CD4-positive, alpha-beta memory T cell (primary cell): ENCODE measurements around the gene GP9. TPM values are rescaled to one million over a fixed set of nuclear protein-coding genes. Genes with fewer than 3 reads are reported as not detected.
"Not testable (repeated sequence)": the region's sequence is repeated elsewhere in the genome, so short reads cannot be mapped to it uniquely, and the experiment has no call there.

ENCODE experiments used
- CTCF ChIA-PET: fragments of 350-600 bp; sonication (Branson Sonifier 250); formaldehyde crosslinking; loops from one replicate; lab custom pipeline; 2021; ENCODE audit warnings: inconsistent platforms; ENCODE audit not compliant: partially characterized antibody; lab: Charles Lee
- POLR2A ChIA-PET: fragments of 350-600 bp; sonication (Branson Sonifier 250); formaldehyde crosslinking; loops from one replicate; lab custom pipeline; 2021; ENCODE audit not compliant: partially characterized antibody; lab: Charles Lee
- DNase-seq, 5 donors: peaks; one replicate each; pipeline versions ENCODE4 v3.0.0 to v3.0.0-alpha.2; 2020 to 2022; ENCODE audit warnings: mixed read lengths in 1 of 5
- H3K27ac ChIP-seq: one replicate; pipeline ENCODE4 v1.7.0; 2013; ENCODE audit warnings: low read depth, low read length
- H3K27me3 ChIP-seq: 2 replicates; pipeline ENCODE4 v1.7.0; 2013; ENCODE audit warnings: mild to moderate bottlenecking, low read length, moderate library complexity; ENCODE audit not compliant: insufficient read depth
- H3K36me3 ChIP-seq: 2 replicates; pipeline ENCODE4 v1.7.0; 2013; ENCODE audit warnings: mild to moderate bottlenecking, low read length, moderate library complexity; ENCODE audit not compliant: insufficient read depth
- H3K4me1 ChIP-seq: 2 replicates; pipeline ENCODE4 v1.7.0; 2013; ENCODE audit warnings: mild to moderate bottlenecking, low read length, moderate library complexity; ENCODE audit not compliant: insufficient read depth
- H3K4me3 ChIP-seq, 2 donors: one replicate each; pipeline ENCODE4 v1.7.0; 2013; ENCODE audit warnings: low read length in 2 of 2, mild to moderate bottlenecking in 1 of 2
- H3K9me3 ChIP-seq, 2 donors: one replicate each; pipeline ENCODE4 v1.7.0; 2013; ENCODE audit warnings: low read length in 2 of 2, control low read depth in 1 of 2; ENCODE audit not compliant: control insufficient read depth in 1 of 2
- H3K27ac Mint-ChIP-seq, 7 donors: one replicate each; pipeline ENCODE4 v1.8.0; 2020 to 2021; ENCODE audit warnings: mixed read lengths in 7 of 7, mild to moderate bottlenecking in 6 of 7, inconsistent platforms in 3 of 7, moderate library complexity in 3 of 7
- H3K27me3 Mint-ChIP-seq, 2 donors: one replicate each; pipeline ENCODE4 v1.8.0; 2020 to 2021; ENCODE audit warnings: mixed read lengths in 2 of 2
- H3K36me3 Mint-ChIP-seq, 2 donors: one replicate each; pipeline ENCODE4 v1.8.0; 2020 to 2021; ENCODE audit warnings: mixed read lengths in 2 of 2, inconsistent platforms in 1 of 2, mild to moderate bottlenecking in 1 of 2
- H3K4me1 Mint-ChIP-seq, 4 donors: one replicate each; pipeline ENCODE4 v1.8.0; 2020 to 2021; ENCODE audit warnings: mixed read lengths in 4 of 4, mild to moderate bottlenecking in 1 of 4
- H3K4me3 Mint-ChIP-seq, 8 donors: one replicate each; pipeline ENCODE4 v1.8.0; 2020 to 2021; ENCODE audit warnings: mixed read lengths in 8 of 8, mild to moderate bottlenecking in 7 of 8, moderate library complexity in 6 of 8, inconsistent platforms in 3 of 8
- H3K9me3 Mint-ChIP-seq, 8 donors: one replicate each; pipeline ENCODE4 v1.8.0; 2020 to 2021; ENCODE audit warnings: mixed read lengths in 8 of 8, mild to moderate bottlenecking in 5 of 8, inconsistent platforms in 3 of 8, moderate library complexity in 1 of 8
- intact Hi-C: fragments of 100-400 bp; cut with micrococcal nuclease; formaldehyde crosslinking; loops from one replicate; pipeline ENCODE4 v1.15.1; 2023
- polyA plus RNA-seq, 2 donors: library from polyadenylated mRNA; unstranded; fragments of 300-500 nt; fragmentation: Illumina TruSeq; gene quantifications; one replicate each; pipeline ENCODE4 v1.2.3, GENCODE V29; 2021
- total RNA-seq, 2 experiments: library from RNA; stranded (reverse); gene quantifications; one replicate each; pipeline ENCODE4 v1.2.3, GENCODE V29; 2021

Gene GP9
- total and polyA plus RNA-seq, 4 experiments from 2014 or later, result not detected

DNA sequence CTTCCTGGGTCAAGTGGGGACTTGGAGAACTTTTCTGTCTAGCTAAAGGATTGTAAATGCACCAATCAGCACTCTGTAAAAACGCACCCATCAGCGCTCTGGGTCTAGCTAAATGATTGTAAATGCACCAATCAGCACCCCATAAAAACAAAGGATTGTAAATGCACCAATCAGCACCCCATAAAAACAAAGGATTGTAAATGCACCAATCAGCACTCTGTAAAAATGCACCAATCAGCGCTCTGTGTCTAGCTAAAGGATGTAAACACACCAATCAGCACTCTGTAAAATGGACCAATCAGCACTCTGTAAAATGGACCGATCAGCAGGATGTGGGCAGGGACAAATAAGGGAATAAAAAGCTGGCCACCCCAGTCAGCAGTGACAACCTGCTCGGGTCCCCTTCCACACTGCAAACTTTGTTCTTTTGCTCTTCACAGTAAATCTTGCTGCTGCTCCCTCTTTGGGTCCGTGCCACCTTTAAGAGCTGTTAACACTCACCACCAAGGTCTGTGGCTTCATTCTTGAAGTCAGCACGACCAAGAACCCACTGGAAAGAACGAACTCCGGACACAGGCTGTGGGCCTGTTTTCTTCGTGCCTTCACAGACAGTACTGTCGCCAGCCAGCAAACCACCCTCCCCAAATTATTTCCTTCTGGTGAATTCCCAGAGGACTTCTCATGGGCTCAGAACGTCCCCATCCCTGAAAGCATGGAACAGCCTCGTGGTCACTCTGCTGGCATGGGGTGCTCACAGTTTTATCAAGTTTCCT, 8.9 kb downstream of the GP9 start:
- Mint-ChIP-seq H3K4me3 (peak overlapping the region in 3 of 8 donors; percentile 63 to 74 (median 67)), H3K27me3 (peaks cover 3 to 10% of the 10 kb centered on the region in 2 donors)
- H3K4me3 ChIP-seq, H3K27ac Mint-ChIP-seq, H3K27ac ChIP-seq, H3K27me3 ChIP-seq, H3K4me1 ChIP-seq, H3K4me1 Mint-ChIP-seq, intact Hi-C loops, H3K36me3 Mint-ChIP-seq, DNase-seq, H3K36me3 ChIP-seq, H3K9me3 Mint-ChIP-seq, H3K9me3 ChIP-seq: not testable (repeated sequence)
- ChIA-PET CTCF (interaction anchor here (0.6 to 5.4 kb wide), 11 partner anchors 11 to 176 kb away, joined by 3 to 47 read pairs (median 5); no protein-coding TSS in a partner anchor), POLR2A (interaction anchor here (1.0 to 1.8 kb wide), 7 partner anchors 16 to 389 kb away, joined by 3 to 9 read pairs (median 5); partner anchors contain the start of gene RAB43)

DNA sequence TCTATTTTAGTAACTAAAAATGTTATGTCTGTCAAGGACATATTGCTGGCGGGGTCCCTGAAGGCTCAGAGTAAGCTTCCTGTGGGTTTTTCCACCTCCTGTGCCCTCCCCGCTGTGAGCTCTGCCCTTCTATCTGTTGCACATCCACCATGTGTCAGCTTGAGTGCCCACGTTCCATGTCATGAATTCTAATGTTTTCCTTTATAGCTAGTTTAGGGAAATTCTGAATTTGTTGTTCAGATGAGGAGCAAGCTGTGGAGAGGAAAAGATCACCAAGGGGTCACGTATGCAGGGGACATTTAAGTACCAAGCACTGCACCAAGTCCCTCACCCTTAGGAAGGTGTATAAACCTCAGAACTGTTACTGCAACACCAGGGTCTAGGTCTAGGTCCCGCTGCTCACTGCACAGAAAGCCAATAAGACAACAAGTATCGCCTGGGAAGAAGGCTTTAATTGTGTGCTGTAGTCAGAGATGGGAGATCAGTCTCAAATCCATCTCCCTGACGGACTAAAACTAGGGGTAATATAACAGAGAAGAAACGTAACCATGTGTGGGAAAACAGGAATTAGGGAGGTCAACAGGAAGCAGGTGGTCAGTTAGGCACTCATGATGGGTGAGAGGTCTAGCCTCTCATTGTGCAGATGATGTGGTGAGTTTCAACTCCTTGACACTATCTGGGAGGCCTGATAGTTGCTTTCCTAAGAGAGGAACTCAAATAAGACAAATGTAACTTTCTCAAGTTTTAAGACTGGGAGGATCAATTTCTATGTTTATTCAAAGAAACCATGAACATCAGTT, 9.7 kb downstream of the GP9 start:
- ChIA-PET CTCF (interaction anchor here (2.2 to 5.4 kb wide), 3 partner anchors 17 to 176 kb away, joined by 10 to 47 read pairs (median 13); no protein-coding TSS in a partner anchor), POLR2A (interaction anchor here (0.7 kb wide), 1 partner anchor 207 kb away, joined by 3 read pairs; no protein-coding TSS in a partner anchor)
- no peak overlapping the region for H3K4me3 Mint-ChIP-seq
- Histone ChIP-seq H3K36me3 (no peaks in the 10 kb centered on the region), H3K4me3 (no peak overlapping the region), H3K27me3 (no peaks in the 10 kb centered on the region), H3K27ac (no peak overlapping the region), H3K4me1 (no peaks in the 10 kb centered on the region), H3K9me3 (no peaks in the 10 kb centered on the region)
- H3K27me3 Mint-ChIP-seq, result peaks cover 3 to 10% of the 10 kb centered on the region in 2 donors
- H3K4me1 Mint-ChIP-seq, result peaks cover 0 to 5% (median 3%) of the 10 kb centered on the region in 4 donors
- H3K27ac Mint-ChIP-seq, result no peak overlapping the region
- peaks cover 0 to 2% (median 0%) of the 10 kb centered on the region in 8 donors for H3K9me3 Mint-ChIP-seq
- no peak for DNase-seq
- intact Hi-C loops, result no loop called here
- H3K36me3 Mint-ChIP-seq, result no peaks in the 10 kb centered on the region

DNA sequence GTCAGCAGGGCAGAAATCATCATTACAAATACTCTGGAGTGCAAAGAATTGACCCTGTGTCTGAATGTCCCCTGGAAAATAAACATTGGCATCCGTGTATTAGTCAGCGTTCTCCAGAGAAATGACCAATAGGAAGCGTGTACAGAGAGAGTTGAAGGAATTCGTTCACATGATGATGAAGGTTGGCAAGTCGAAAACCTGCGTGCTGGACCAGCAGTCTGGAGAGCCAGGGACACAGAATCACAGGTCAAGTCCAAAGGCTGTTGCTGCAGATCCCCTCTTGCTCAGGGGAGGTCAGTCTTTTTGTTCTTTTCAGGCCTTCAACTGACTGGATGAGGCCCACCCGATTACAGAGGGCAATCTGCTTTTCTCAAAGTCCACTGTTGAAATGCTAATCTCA, 16.6 kb downstream of the GP9 start:
- no peak overlapping the region for H3K4me3 Mint-ChIP-seq
- peaks cover 0 to 2% (median 0%) of the 10 kb centered on the region in 8 donors for H3K9me3 Mint-ChIP-seq
- POLR2A ChIA-PET, result no interaction called here
- no peaks in the 10 kb centered on the region for H3K36me3 Mint-ChIP-seq
- H3K36me3 ChIP-seq, result no peaks in the 10 kb centered on the region
- no peaks in the 10 kb centered on the region for H3K4me1 ChIP-seq
- H3K4me1 Mint-ChIP-seq, result peaks cover 0 to 4% (median 2%) of the 10 kb centered on the region in 4 donors
- no peaks in the 10 kb centered on the region for H3K27me3 ChIP-seq
- no peaks in the 10 kb centered on the region for H3K9me3 ChIP-seq
- no peak overlapping the region for H3K27ac ChIP-seq
- DNase-seq, result no peak
- peak overlapping the region in 1 of 7 donors; percentile 46 for H3K27ac Mint-ChIP-seq
- H3K27me3 Mint-ChIP-seq, result no peaks in the 10 kb centered on the region
- CTCF ChIA-PET, result interaction anchor here (0.6 kb wide), 1 partner anchor 107 kb away, joined by 6 read pairs; no protein-coding TSS in a partner anchor
- intact Hi-C loops, result no loop called here
- H3K4me3 ChIP-seq, result no peak overlapping the region

DNA sequence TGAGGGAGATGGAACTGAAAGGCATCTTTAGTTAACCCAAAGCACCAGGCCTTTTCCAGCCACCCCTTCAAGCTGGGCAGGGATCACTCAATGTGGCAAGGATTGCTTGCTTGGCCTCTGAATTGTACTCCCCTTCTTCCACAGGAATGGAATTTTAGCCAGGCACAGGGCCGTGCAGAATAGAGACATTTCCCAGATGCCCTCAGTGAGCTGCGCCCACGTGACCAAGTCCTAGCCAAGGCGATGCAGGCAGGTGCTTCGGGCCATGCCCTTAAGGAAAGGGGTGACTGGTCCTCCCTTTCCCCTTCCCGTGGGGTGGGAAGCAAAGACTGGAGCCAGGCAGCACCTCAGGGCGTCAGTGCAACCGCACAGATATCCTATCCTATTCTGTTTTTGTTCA, 17.9 kb downstream of the GP9 start:
- no peaks in the 10 kb centered on the region for H3K27me3 Mint-ChIP-seq
- DNase-seq, result no peak
- H3K9me3 ChIP-seq, result no peaks in the 10 kb centered on the region
- peaks cover 0 to 2% (median 0%) of the 10 kb centered on the region in 8 donors for H3K9me3 Mint-ChIP-seq
- peaks cover 0 to 6% (median 4%) of the 10 kb centered on the region in 4 donors for H3K4me1 Mint-ChIP-seq
- ChIA-PET CTCF (interaction anchor here (1.3 kb wide), 1 partner anchor 41 kb away, joined by 3 read pairs; no protein-coding TSS in a partner anchor), POLR2A (no interaction called here)
- H3K4me1 ChIP-seq, result no peaks in the 10 kb centered on the region
- no peak overlapping the region for H3K27ac ChIP-seq
- H3K36me3 ChIP-seq, result no peaks in the 10 kb centered on the region
- no peaks in the 10 kb centered on the region for H3K27me3 ChIP-seq
- H3K36me3 Mint-ChIP-seq, result no peaks in the 10 kb centered on the region
- no peak overlapping the region for H3K4me3 ChIP-seq
- H3K27ac Mint-ChIP-seq, result peak overlapping the region in 1 of 7 donors; percentile 29
- no peak overlapping the region for H3K4me3 Mint-ChIP-seq
- intact Hi-C loops, result no loop called here

DNA sequence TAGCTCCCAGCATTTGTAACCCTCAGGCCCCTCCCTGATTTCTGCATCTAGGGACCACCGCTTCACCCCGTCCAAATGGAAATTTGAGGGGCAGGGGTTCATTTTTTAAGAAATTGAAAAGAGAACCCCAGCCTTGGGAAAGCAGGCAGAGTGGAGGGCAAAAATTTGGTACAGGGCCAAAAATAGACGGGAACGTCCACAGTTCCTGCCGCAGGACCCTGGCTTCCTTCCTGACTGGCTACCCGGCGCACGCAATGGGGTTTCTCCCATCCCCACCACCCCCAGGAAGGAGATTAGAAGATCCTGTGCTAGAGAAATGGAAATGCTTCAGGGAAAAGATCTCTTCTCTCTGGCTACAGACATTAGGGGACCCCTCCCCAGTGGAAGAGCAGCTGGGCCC, 20.9 kb downstream of the GP9 start:
- Histone ChIP-seq H3K4me3 (no peak overlapping the region), H3K27ac (no peak overlapping the region), H3K4me1 (no peaks in the 10 kb centered on the region), H3K36me3 (no peaks in the 10 kb centered on the region), H3K27me3 (no peaks in the 10 kb centered on the region), H3K9me3 (no peaks in the 10 kb centered on the region)
- Mint-ChIP-seq H3K4me3 (no peak overlapping the region), H3K4me1 (peaks cover 0 to 7% (median 6%) of the 10 kb centered on the region in 4 donors), H3K27ac (peak overlapping the region in 1 of 7 donors; percentile 72), H3K9me3 (no peaks in the 10 kb centered on the region), H3K27me3 (no peaks in the 10 kb centered on the region), H3K36me3 (no peaks in the 10 kb centered on the region)
- CTCF ChIA-PET, result no interaction called here
- no peak for DNase-seq
- intact Hi-C loops, result no loop called here
- POLR2A ChIA-PET, result no interaction called here

DNA sequence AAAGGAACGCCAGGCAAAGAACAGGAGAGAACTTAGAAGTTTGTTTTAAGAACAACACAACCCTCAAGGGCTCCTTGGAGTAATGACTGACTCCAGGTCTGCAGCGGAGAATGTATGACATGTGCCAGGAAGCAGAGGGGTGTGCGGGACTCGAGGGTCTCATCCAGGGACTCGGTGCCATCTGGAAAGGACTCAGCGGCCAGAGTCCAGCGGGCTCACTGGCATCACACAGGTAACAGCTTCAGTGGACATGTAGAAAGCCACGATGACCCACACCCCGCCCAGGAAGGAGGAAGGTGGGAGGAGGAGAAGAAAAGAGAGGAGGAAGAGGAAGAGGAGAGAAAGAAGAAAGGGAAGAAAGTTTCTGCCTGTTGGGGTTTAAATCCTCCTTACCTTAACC, 21.4 kb downstream of the GP9 start:
- peaks cover 0 to 7% (median 6%) of the 10 kb centered on the region in 4 donors for H3K4me1 Mint-ChIP-seq
- H3K9me3 ChIP-seq, result no peaks in the 10 kb centered on the region
- H3K27ac Mint-ChIP-seq, result peak overlapping the region in 3 of 7 donors; percentile 60 to 87 (median 72)
- POLR2A ChIA-PET, result no interaction called here
- H3K27me3 Mint-ChIP-seq, result no peaks in the 10 kb centered on the region
- no peak overlapping the region for H3K4me3 ChIP-seq
- intact Hi-C loops, result no loop called here
- H3K4me3 Mint-ChIP-seq, result no peak overlapping the region
- H3K9me3 Mint-ChIP-seq, result no peaks in the 10 kb centered on the region
- DNase-seq, result no peak
- CTCF ChIA-PET, result no interaction called here
- H3K27me3 ChIP-seq, result no peaks in the 10 kb centered on the region
- no peaks in the 10 kb centered on the region for H3K36me3 Mint-ChIP-seq
- H3K36me3 ChIP-seq, result no peaks in the 10 kb centered on the region
- H3K4me1 ChIP-seq, result no peaks in the 10 kb centered on the region
- no peak overlapping the region for H3K27ac ChIP-seq

DNA sequence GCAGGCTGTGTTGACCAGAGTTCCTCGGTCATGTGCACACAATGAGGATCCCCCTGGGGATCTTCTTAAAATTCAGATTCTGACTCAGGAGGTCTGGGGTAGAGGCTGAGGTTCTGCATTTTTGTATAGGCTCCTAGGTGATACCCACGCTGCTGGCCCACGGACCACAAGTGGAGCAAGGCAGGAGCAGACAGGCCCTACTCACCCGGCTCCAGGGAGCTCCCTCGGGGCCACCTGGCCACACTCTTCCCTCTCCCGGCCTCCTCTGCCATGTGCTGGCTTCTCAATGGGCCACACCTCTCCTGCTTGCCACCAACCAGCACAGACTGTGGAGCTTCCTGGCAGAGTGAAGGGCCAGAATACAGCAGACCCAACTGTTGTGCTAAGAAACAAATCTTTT, 23.9 kb downstream of the GP9 start:
- Mint-ChIP-seq H3K9me3 (no peaks in the 10 kb centered on the region), H3K4me3 (no peak overlapping the region), H3K4me1 (peaks cover 0 to 7% (median 6%) of the 10 kb centered on the region in 4 donors), H3K27ac (no peak overlapping the region), H3K36me3 (no peaks in the 10 kb centered on the region), H3K27me3 (no peaks in the 10 kb centered on the region)
- ChIA-PET POLR2A (interaction anchor here (2.6 kb wide), 1 partner anchor 35 kb away, joined by 17 read pairs; no protein-coding TSS in a partner anchor), CTCF (interaction anchor here (0.7 to 1.3 kb wide), 3 partner anchors 32 to 114 kb away, joined by 3 to 4 read pairs (median 3); no protein-coding TSS in a partner anchor)
- Histone ChIP-seq H3K9me3 (no peaks in the 10 kb centered on the region), H3K36me3 (no peaks in the 10 kb centered on the region), H3K4me3 (no peak overlapping the region), H3K4me1 (no peaks in the 10 kb centered on the region), H3K27ac (no peak overlapping the region), H3K27me3 (no peaks in the 10 kb centered on the region)
- intact Hi-C loops, result no loop called here
- DNase-seq, result no peak
